ENCODE measurements around the gene HNRNPUL1. TPM values are rescaled to one million over a fixed set of nuclear protein-coding genes. Genes with fewer than 3 reads are reported as not detected.
A peak's percentile ranks its signal among the peaks of the same experiment; 100 is the strongest.

The HNRNPUL1 gene
- total and polyA plus RNA-seq, 2 donors (not counting 1 experiment from before 2014, with no cell fraction given), result 60.7 to 273 TPM

- Histone ChIP-seq H3K27ac (ENCODE audit: low read length in 2 of 2) (peak overlapping the region; percentile 79 to 91), H3K79me2 (ENCODE audit: control insufficient read depth, insufficient read depth, low read length) (peaks cover 55% of the 10 kb centered on the region), H3K4me3 (ENCODE audit: control extremely low read depth in 1 of 5, extremely low read depth in 1 of 5, insufficient read depth in 1 of 5, low read depth in 2 of 5, low read length in 4 of 5) (peak overlapping the region; percentile 67 to 100 (median 92)), H3K4me1 (ENCODE audit: control insufficient read depth in 2 of 2, insufficient read depth in 2 of 2, low read length in 2 of 2) (peaks cover 28 to 32% of the 10 kb centered on the region in 2 donors), H3K27me3 (replicated peaks in 1 of 4; ENCODE audit: control extremely low read depth in 1 of 4, control insufficient read depth in 3 of 4, insufficient read depth in 4 of 4, low read length in 3 of 4) (no peaks in the 10 kb centered on the region), H2AFZ (ENCODE audit: insufficient read depth, low read depth, low read length, poor library complexity, severe bottlenecking) (peak overlapping the region; percentile 50), H3K4me2 (replicated peaks; ENCODE audit: low read depth, low read length, poor library complexity, severe bottlenecking) (peak overlapping the region; percentile 95), H3K36me3 (replicated peaks in 1 of 2; ENCODE audit: control extremely low read depth in 1 of 2, control insufficient read depth in 1 of 2, extremely low read depth in 1 of 2, insufficient read depth in 2 of 2, low read length in 1 of 2) (peaks cover 0 to 9% of the 10 kb centered on the region in 2 experiments), H4K20me1 (ENCODE audit: control insufficient read depth, insufficient read depth, low read length, poor library complexity, severe bottlenecking) (peaks cover 58% of the 10 kb centered on the region), H3K9ac (ENCODE audit: low read length) (peak overlapping the region; percentile 88), H3K9me3 (ENCODE audit: control extremely low read depth in 1 of 3, control insufficient read depth in 2 of 3, insufficient read depth in 1 of 3, low read length in 2 of 3) (no peaks in the 10 kb centered on the region)
- DNase-seq (peak; percentile 90), ATAC-seq (ENCODE audit: low read depth) (peak; percentile 25)
- peaks cover 48% of the 10 kb centered on the region for H3K4me1 Mint-ChIP-seq
- POLR2A ChIA-PET, result interaction anchor here (0.5 to 5.0 kb wide), 13 partner anchors 11 to 744 kb away, joined by 3 to 69 read pairs (median 5); partner anchors contain the start of genes B9D2 and HNRNPUL1
- H3K4me3 Mint-ChIP-seq, result peak overlapping the region; percentile 93
- intact Hi-C loops (cut with micrococcal nuclease), result loop anchor here (1.0 kb wide), 2 partner anchors 56 to 89 kb away; partner anchors contain the start of gene HNRNPUL1
- peak overlapping the region; percentile 92 for H3K27ac Mint-ChIP-seq
- TF ChIP-seq CTCF (IDR thresholded peaks at IDR 0.05) (peak; percentile 73), EZH2 (IDR thresholded peaks at IDR 0.05; ENCODE audit: borderline replicate concordance, insufficient read depth, low read depth, low read length, poor library complexity, severe bottlenecking) (no peak)
- under 1% methylated on average over 71 of the region's 71 CpGs for WGBS (ENCODE audit: insufficient coverage)
- H3K27me3 Mint-ChIP-seq, result no peaks in the 10 kb centered on the region
- H3K9me3 Mint-ChIP-seq (ENCODE audit: insufficient read depth), result no peaks in the 10 kb centered on the region
- CTCF ChIA-PET, result interaction anchor here (0.6 to 7.6 kb wide), 17 partner anchors 12 to 244 kb away, joined by 3 to 130 read pairs (median 8); partner anchors contain the start of genes B9D2, CCDC97 and HNRNPUL1
These were observed 88.7 kb downstream of the HNRNPUL1 start for GRCh38 chr19:41352609-41353465.

Measured in B cell (primary cell).